MCF 10A (cell line): Measurements from ENCODE around the gene EAPP. TPM values are rescaled to one million over a fixed set of nuclear protein-coding genes. Genes with fewer than 3 reads are reported as not detected.
"Not testable (repeated sequence)": the region's sequence is repeated elsewhere in the genome, so short reads cannot be mapped to it uniquely, and the experiment has no call there.

Source experiments
- BruUV-seq: library from RNA; stranded (reverse); fragments of 400-500 nt; replicated peaks from 2 replicates; lab custom pipeline; 2021; lab: Mats Ljungman, UMichigan
- CTCF ChIA-PET: fragments of 300-600 bp; sonication (Branson Sonifier 250); formaldehyde crosslinking; extraction: SDS; loops from one replicate; lab custom pipeline; 2021; ENCODE audit warnings: antibody characterized with exemption, inconsistent platforms; lab: Yijun Ruan, JAX
- POLR2A ChIA-PET: fragments of 300-600, 350-650 bp; sonication (Branson Sonifier 250); formaldehyde crosslinking; extraction: SDS; loops from one replicate; lab custom pipeline; 2020; ENCODE audit warnings: antibody characterized with exemption, inconsistent platforms; lab: Yijun Ruan, JAX
- DNase-seq: peaks from one replicate; pipeline ENCODE4 v3.0.0-alpha.2; 2018; ENCODE audit not compliant: unreplicated experiment
- H3K27ac Mint-ChIP-seq: one replicate; pipeline ENCODE4 v1.8.0; 2022; ENCODE audit warnings: mild to moderate bottlenecking, low read depth, mixed read lengths; ENCODE audit not compliant: unreplicated experiment
- H3K27me3 Mint-ChIP-seq: one replicate; pipeline ENCODE4 v1.8.0; 2022; ENCODE audit warnings: mixed read lengths; ENCODE audit not compliant: insufficient read depth, unreplicated experiment
- H3K36me3 Mint-ChIP-seq: one replicate; pipeline ENCODE4 v1.8.0; 2022; ENCODE audit warnings: mild to moderate bottlenecking, moderate library complexity, mixed read lengths; ENCODE audit not compliant: insufficient read depth, unreplicated experiment
- H3K4me1 Mint-ChIP-seq: one replicate; pipeline ENCODE4 v1.8.0; 2022; ENCODE audit warnings: mixed read lengths; ENCODE audit not compliant: insufficient read depth, unreplicated experiment
- H3K4me3 Mint-ChIP-seq: one replicate; pipeline ENCODE4 v1.8.0; 2022; ENCODE audit warnings: mild to moderate bottlenecking, moderate library complexity, mixed read lengths; ENCODE audit not compliant: unreplicated experiment
- H3K9me3 Mint-ChIP-seq: one replicate; pipeline ENCODE4 v1.8.0; 2022; ENCODE audit warnings: mixed read lengths; ENCODE audit not compliant: unreplicated experiment
- CTCF ChIP-seq: fragments of 200-600 bp; IDR thresholded peaks from one replicate; pipeline ENCODE4 v1.8.0; 2022; ENCODE audit warnings: antibody characterized with exemption, mild to moderate bottlenecking; ENCODE audit not compliant: unreplicated experiment
- intact Hi-C: fragments of 100-400 bp; cut with micrococcal nuclease; formaldehyde crosslinking; loops from 2 replicates; pipeline ENCODE4 v1.14.1; 2022
- total RNA-seq: library from RNA; stranded (reverse); gene quantifications from 2 replicates; pipeline ENCODE4 v1.2.3, GENCODE V29; 2022

Gene EAPP
- total RNA-seq, 1 experiment from 2014 or later, result 38.9 TPM

DNA sequence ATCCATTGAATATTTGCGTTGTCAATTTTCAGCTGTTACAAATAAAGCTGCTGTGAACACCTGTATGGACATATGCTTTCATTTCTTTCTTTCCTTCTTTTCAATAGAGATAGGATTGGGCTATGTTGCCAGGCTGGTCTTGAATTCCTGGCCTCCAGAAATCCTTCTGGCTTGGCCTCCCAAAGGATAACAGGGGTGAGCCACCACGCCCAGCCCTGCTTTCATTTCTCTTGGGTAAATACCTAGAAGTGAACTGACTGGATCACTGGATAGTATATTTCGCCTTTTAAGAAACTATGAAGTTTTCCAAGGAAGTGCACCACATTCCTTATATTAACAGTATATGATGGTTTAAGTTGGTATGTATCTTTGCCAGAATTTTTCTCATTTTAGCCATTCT, 32.3 kb upstream of the EAPP start:
- no peaks in the 10 kb centered on the region for H3K4me1 Mint-ChIP-seq
- ChIA-PET CTCF (no interaction called here), POLR2A (no interaction called here)
- H3K36me3 Mint-ChIP-seq, result peaks cover 92% of the 10 kb centered on the region
- H3K27ac Mint-ChIP-seq, result no peak overlapping the region
- no peak for TF ChIP-seq CTCF
- intact Hi-C loops, result no loop called here
- DNase-seq, result no peak
- no peaks in the 10 kb centered on the region for H3K9me3 Mint-ChIP-seq
- H3K4me3 Mint-ChIP-seq, result no peak overlapping the region
- no TSS peak for BruUV-seq
- no peaks in the 10 kb centered on the region for H3K27me3 Mint-ChIP-seq

DNA sequence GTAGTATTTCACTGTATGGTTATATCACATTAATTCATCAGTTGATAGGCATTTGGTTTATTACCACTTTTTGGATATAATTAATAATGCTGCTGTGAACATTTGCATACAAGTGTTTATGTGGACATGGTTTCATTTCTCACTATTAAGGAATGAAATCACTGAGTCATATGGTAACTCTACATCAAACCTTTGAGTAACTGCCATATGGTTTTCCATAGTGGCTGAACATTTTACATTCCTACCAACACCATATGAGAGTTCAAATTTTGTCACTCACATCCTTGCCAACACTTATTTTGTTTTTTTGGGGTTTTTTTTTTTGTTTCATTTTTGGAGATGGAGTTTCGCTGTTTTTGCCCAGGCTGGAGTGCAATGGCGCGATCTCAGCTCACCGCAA, 30.2 kb upstream of the EAPP start:
- no TSS peak for BruUV-seq
- no peak overlapping the region for H3K4me3 Mint-ChIP-seq
- TF ChIP-seq CTCF, result no peak
- H3K27ac Mint-ChIP-seq, result no peak overlapping the region
- CTCF ChIA-PET, result interaction anchor here (0.6 kb wide), 1 partner anchor 241 kb away, joined by 3 read pairs; no protein-coding TSS in a partner anchor
- H3K27me3 Mint-ChIP-seq, result no peaks in the 10 kb centered on the region
- H3K36me3 Mint-ChIP-seq, result peaks cover 90% of the 10 kb centered on the region
- no peaks in the 10 kb centered on the region for H3K9me3 Mint-ChIP-seq
- H3K4me1 Mint-ChIP-seq, result no peaks in the 10 kb centered on the region
- DNase-seq, result no peak
- POLR2A ChIA-PET, result no interaction called here
- intact Hi-C loops, result no loop called here

- Mint-ChIP-seq H3K36me3 (peaks cover 90% of the 10 kb centered on the region), H3K27me3 (no peaks in the 10 kb centered on the region), H3K9me3 (no peaks in the 10 kb centered on the region), H3K4me1 (no peaks in the 10 kb centered on the region), H3K4me3 (no peak overlapping the region), H3K27ac (no peak overlapping the region)
- no TSS peak for BruUV-seq
- TF ChIP-seq CTCF, result no peak
- ChIA-PET POLR2A (interaction anchor here (0.8 kb wide), 1 partner anchor 66 kb away, joined by 6 read pairs; no protein-coding TSS in a partner anchor), CTCF (no interaction called here)
- no peak for DNase-seq
- intact Hi-C loops, result no loop called here
Measured at GRCh38 chr14:34568803-34569202, 29.3 kb upstream of the EAPP start.

DNA sequence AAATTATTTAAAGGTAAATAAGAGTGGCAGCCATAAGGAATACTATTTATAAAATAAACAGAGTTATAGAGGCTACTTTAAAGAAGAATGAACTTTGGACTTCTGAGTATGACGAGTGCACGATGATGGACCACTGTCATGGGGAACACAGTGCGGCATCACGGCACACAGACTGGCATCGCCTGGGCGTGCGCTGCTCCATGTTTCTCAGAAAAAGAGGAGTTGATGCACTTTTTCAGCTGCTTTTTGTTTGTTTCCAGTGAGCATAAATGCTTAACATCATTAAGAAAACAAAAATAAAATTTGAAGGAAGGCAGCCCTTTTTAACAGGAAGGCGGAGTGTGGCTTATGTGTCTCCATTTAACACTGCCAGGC, 23.3 kb upstream of the EAPP start:
- TF ChIP-seq CTCF, result no peak
- no peaks in the 10 kb centered on the region for H3K27me3 Mint-ChIP-seq
- H3K27ac Mint-ChIP-seq, result no peak overlapping the region
- no TSS peak for BruUV-seq
- H3K36me3 Mint-ChIP-seq, result peaks cover 49% of the 10 kb centered on the region
- intact Hi-C loops, result no loop called here
- no peaks in the 10 kb centered on the region for H3K4me1 Mint-ChIP-seq
- CTCF ChIA-PET, result interaction anchor here (0.7 kb wide), 1 partner anchor 111 kb away, joined by 3 read pairs; no protein-coding TSS in a partner anchor
- H3K4me3 Mint-ChIP-seq, result no peak overlapping the region
- DNase-seq, result no peak
- POLR2A ChIA-PET, result no interaction called here
- no peaks in the 10 kb centered on the region for H3K9me3 Mint-ChIP-seq

DNA sequence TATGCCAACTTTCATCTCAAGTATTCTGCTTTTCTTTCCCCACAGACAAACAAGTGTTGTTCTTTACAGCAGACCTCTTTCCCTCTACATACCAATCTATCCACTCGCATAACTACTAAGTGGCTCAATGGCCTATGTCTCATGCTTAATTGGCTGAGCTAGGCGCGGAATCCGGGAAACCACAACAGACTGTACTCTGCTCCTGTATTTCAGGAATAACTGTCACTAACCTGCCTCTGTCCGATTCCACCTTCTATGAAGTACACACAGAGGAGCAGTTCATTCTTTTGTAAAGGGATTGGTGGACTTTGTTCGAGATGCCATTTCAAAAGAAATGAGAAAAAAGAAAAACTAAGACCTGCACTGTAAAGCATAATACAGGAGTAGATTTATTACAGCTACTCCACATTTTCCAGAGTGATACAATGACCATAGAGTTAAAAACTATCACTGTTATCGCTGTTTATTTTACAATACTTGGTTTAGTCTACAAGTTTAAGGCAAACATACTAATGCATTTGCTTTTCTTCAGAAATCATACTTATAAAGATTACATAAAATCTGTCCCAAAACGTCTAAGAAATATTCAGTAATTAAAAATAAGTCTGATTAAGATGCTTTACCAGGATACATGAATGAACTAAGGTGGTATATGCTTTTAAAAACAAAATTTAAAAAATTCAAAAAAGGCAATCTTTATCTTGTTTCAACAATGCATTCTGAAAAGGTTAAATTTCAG, 22.7 kb upstream of the EAPP start:
- H3K36me3 Mint-ChIP-seq, result peaks cover 43% of the 10 kb centered on the region
- H3K9me3 Mint-ChIP-seq, H3K4me1 Mint-ChIP-seq, H3K27me3 Mint-ChIP-seq, DNase-seq, CTCF ChIA-PET, POLR2A ChIA-PET, H3K27ac Mint-ChIP-seq, intact Hi-C loops, H3K4me3 Mint-ChIP-seq: not testable (repeated sequence)
- TSS peak; percentile 46 for BruUV-seq

- POLR2A ChIA-PET, H3K4me3 Mint-ChIP-seq, H3K36me3 Mint-ChIP-seq, H3K4me1 Mint-ChIP-seq, H3K27ac Mint-ChIP-seq, H3K27me3 Mint-ChIP-seq, CTCF ChIA-PET, DNase-seq, H3K9me3 Mint-ChIP-seq, BruUV-seq: not testable (repeated sequence)
- intact Hi-C loops, result loop anchor here (5.0 kb wide), 1 partner anchor 156 kb away; the partner anchor contains the start of gene CFL2
Measured at GRCh38 chr14:34556498-34556829, 17.0 kb upstream of the EAPP start.
